ENCODE data around the gene ROR1. TPM values are rescaled to one million over a fixed set of nuclear protein-coding genes. Genes with fewer than 3 reads are reported as not detected.

Gene ROR1
- total RNA-seq, 1 donor from 2014 or later = 30.3 TPM

DNA sequence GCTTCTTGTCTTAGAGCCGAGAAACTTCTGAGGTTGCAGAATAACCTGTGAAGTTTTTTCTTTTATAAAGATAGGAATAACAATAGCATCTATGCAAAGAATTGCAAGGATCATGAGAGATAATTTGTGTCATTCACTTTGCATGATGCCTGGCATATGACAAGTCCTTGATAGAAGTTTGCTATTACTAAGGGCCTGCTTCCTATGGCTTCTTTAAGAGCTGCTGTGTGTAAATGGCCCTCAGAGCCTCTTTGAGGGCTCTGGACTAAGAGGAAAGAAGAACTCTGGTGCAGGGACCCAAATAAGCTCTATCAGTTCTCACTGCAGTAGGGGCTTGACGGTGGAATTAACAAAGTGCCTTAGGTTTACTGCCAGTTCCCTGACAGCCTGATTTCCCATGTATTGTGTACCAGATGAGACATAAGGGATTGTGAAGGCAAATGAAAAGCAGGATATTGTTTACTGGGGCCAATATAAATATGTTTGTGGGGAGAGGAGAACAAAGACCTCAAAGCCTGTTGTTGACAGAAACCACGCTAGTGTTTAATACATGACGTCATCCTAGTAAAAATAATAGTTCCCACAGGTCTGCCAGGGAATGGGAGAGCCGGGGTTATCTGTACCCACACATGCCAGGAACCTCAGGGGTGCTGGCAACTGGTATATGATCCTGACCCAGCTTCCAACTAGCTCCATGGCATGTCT is 298.4 kb downstream of the ROR1 start:
- H3K27me3 Mint-ChIP-seq (ENCODE audit: insufficient read depth, low read depth) = peaks cover 2% of the 10 kb centered on the region
- no peak for TF ChIP-seq CTCF (IDR thresholded peaks at IDR 0.05)
- no peak for TF ChIP-seq EZH2phosphoT487 (IDR thresholded peaks at IDR 0.05)
- no peak for TF ChIP-seq EZH2 (IDR thresholded peaks at IDR 0.05)
- DNase-seq (ENCODE audit: low spot score) = no peak
- H3K4me3 ChIP-seq = no peak overlapping the region
- no peak overlapping the region for H3K27ac ChIP-seq
- H3K27me3 ChIP-seq = no peaks in the 10 kb centered on the region
- peaks cover 42% of the 10 kb centered on the region for H3K4me1 Mint-ChIP-seq
- H2AFZ ChIP-seq (replicated peaks) = no peak overlapping the region
- no peaks in the 10 kb centered on the region for H3K9me3 Mint-ChIP-seq
- peaks cover 2% of the 10 kb centered on the region for H3K36me3 Mint-ChIP-seq
- H3K79me2 ChIP-seq (ENCODE audit: low read depth) = peaks cover 27% of the 10 kb centered on the region
- H4K20me1 ChIP-seq (ENCODE audit: low read depth) = peaks cover 20% of the 10 kb centered on the region
- no peak overlapping the region for H3K9ac ChIP-seq
- H3K9me3 ChIP-seq (ENCODE audit: low read depth) = no peaks in the 10 kb centered on the region
- no peak overlapping the region for H3K4me3 Mint-ChIP-seq
- no peak overlapping the region for H3K4me2 ChIP-seq
- H3K27ac Mint-ChIP-seq = peak overlapping the region; percentile 37
- no peaks in the 10 kb centered on the region for H3K36me3 ChIP-seq
- peaks cover 37% of the 10 kb centered on the region for H3K4me1 ChIP-seq
- H3F3A ChIP-seq (ENCODE audit: low read depth) = no peaks in the 10 kb centered on the region

- Mint-ChIP-seq H3K36me3 (peaks cover 2% of the 10 kb centered on the region), H3K27me3 (ENCODE audit: insufficient read depth, low read depth) (peaks cover 2% of the 10 kb centered on the region), H3K9me3 (no peaks in the 10 kb centered on the region), H3K4me3 (no peak overlapping the region), H3K4me1 (peaks cover 42% of the 10 kb centered on the region), H3K27ac (no peak overlapping the region)
- TF ChIP-seq EZH2phosphoT487 (IDR thresholded peaks at IDR 0.05) (no peak), CTCF (IDR thresholded peaks at IDR 0.05) (no peak), EZH2 (IDR thresholded peaks at IDR 0.05) (no peak)
- peak; percentile 49 for DNase-seq (ENCODE audit: low spot score)
- peaks cover 33% of the 10 kb centered on the region for H3K79me2 ChIP-seq (ENCODE audit: low read depth)
- peak overlapping the region; percentile 21 for H3K27ac ChIP-seq
- no peak overlapping the region for H2AFZ ChIP-seq (replicated peaks)
- H3K9me3 ChIP-seq (ENCODE audit: low read depth) = no peaks in the 10 kb centered on the region
- no peak overlapping the region for H3K4me3 ChIP-seq
- H3K4me1 ChIP-seq = peaks cover 39% of the 10 kb centered on the region
- no peak overlapping the region for H3K9ac ChIP-seq
- peak overlapping the region; percentile 37 for H3K4me2 ChIP-seq
- H3K27me3 ChIP-seq = no peaks in the 10 kb centered on the region
- H3K36me3 ChIP-seq = no peaks in the 10 kb centered on the region
- H3F3A ChIP-seq (ENCODE audit: low read depth) = no peaks in the 10 kb centered on the region
- H4K20me1 ChIP-seq (ENCODE audit: low read depth) = peaks cover 20% of the 10 kb centered on the region
These were observed 299.9 kb downstream of the ROR1 start for GRCh38 chr1:64073705-64074104.

DNA sequence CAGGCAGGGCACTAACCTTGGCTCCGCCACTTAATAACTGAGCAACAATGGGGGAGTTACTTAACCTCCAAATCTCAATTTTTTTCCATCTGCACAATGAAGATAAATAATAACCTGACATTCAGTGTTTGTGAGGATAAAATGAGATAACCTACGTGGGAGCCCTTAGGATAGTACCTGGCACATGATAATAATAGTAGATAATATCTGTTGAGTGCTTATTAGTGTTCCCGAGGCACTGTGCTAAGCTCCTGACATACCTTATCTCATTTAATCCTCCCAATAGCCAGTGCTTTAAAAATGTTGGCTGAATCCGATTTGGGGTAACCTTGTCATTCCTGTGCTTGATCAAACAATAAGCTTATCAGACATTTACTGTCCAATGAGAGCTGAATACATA is 300.9 kb downstream of the ROR1 start:
- Histone ChIP-seq H3K27ac (no peak overlapping the region), H3K4me1 (peaks cover 34% of the 10 kb centered on the region), H3K9me3 (ENCODE audit: low read depth) (no peaks in the 10 kb centered on the region), H3K79me2 (ENCODE audit: low read depth) (peaks cover 29% of the 10 kb centered on the region), H3K36me3 (no peaks in the 10 kb centered on the region), H3F3A (ENCODE audit: low read depth) (no peaks in the 10 kb centered on the region), H4K20me1 (ENCODE audit: low read depth) (peaks cover 20% of the 10 kb centered on the region), H3K4me2 (no peak overlapping the region), H3K4me3 (no peak overlapping the region), H2AFZ (replicated peaks) (no peak overlapping the region), H3K9ac (no peak overlapping the region), H3K27me3 (no peaks in the 10 kb centered on the region)
- TF ChIP-seq CTCF (IDR thresholded peaks at IDR 0.05) = no peak
- no peak for TF ChIP-seq EZH2phosphoT487 (IDR thresholded peaks at IDR 0.05)
- TF ChIP-seq EZH2 (IDR thresholded peaks at IDR 0.05) = no peak
- DNase-seq (ENCODE audit: low spot score) = no peak
- Mint-ChIP-seq H3K36me3 (peaks cover 2% of the 10 kb centered on the region), H3K4me1 (peaks cover 34% of the 10 kb centered on the region), H3K27ac (no peak overlapping the region), H3K4me3 (no peak overlapping the region), H3K9me3 (no peaks in the 10 kb centered on the region), H3K27me3 (ENCODE audit: insufficient read depth, low read depth) (peaks cover 2% of the 10 kb centered on the region)

All from neural progenitor cell (in vitro differentiated cells).